H1 (cell line): ENCODE results near the gene TMEM72. TPM values are rescaled to one million over a fixed set of nuclear protein-coding genes. Genes with fewer than 3 reads are reported as not detected.

Source experiments
- EGR1 ChIP-seq: IDR thresholded peaks from 2 replicates; pipeline ENCODE4 v1.6.1; 2011; ENCODE audit warnings: low read depth, low read length, borderline replicate concordance
- GTF2F1 ChIP-seq: IDR thresholded peaks from 2 replicates; pipeline ENCODE4 v1.6.1; 2012; ENCODE audit warnings: low read depth, low read length, improper control_type of control experiment, borderline replicate concordance
- HDAC2 ChIP-seq, 2 experiments: fragments of 300-600 bp in 1 of 2; sonication (generic) in 1 of 2; IDR thresholded peaks; 2 replicates each; pipeline ENCODE4 v1.6.1; 2011 to 2012; ENCODE audit warnings: low read depth in 2 of 2, low read length in 2 of 2, mild to moderate bottlenecking in 2 of 2, moderate library complexity in 2 of 2, borderline replicate concordance in 1 of 2, inconsistent platforms in 1 of 2
- NRF1 ChIP-seq: IDR thresholded peaks from 2 replicates; pipeline ENCODE4 v1.6.1; 2011; ENCODE audit warnings: mild to moderate bottlenecking, low read depth, low read length, improper control_type of control experiment
- polyA plus RNA-seq, 7 experiments: library from polyadenylated mRNA; depleted of rRNA in 3 of 7; stranded (reverse) in 5 of 7; unstranded in 2 of 7; fragments of >200 nt in 5 of 7; fragments of 200-250 nt in 2 of 7; gene quantifications; 1 replicate in 5 of 7; 2 replicates in 1 of 7; 4 replicates in 1 of 7; pipeline versions ENCODE4 v1.2.1 to v1.2.3, GENCODE V29; 2011 to 2013; ENCODE audit warnings: missing spikeins in 2 of 7, mixed read lengths in 2 of 7
- total RNA-seq: library from RNA; stranded (reverse); fragmentation: NEBNext Ultra II Directional; extraction: Animal tissue kit (Norgen Biotek cat#: 25700); gene quantifications from 2 replicates; pipeline ENCODE4 v1.2.1, GENCODE V29; 2021

The TMEM72 gene
- total and polyA plus RNA-seq, 2 of the 8 experiments (the other 6 are each of a cell fraction or from before 2014, with no cell fraction given): not detected

DNA sequence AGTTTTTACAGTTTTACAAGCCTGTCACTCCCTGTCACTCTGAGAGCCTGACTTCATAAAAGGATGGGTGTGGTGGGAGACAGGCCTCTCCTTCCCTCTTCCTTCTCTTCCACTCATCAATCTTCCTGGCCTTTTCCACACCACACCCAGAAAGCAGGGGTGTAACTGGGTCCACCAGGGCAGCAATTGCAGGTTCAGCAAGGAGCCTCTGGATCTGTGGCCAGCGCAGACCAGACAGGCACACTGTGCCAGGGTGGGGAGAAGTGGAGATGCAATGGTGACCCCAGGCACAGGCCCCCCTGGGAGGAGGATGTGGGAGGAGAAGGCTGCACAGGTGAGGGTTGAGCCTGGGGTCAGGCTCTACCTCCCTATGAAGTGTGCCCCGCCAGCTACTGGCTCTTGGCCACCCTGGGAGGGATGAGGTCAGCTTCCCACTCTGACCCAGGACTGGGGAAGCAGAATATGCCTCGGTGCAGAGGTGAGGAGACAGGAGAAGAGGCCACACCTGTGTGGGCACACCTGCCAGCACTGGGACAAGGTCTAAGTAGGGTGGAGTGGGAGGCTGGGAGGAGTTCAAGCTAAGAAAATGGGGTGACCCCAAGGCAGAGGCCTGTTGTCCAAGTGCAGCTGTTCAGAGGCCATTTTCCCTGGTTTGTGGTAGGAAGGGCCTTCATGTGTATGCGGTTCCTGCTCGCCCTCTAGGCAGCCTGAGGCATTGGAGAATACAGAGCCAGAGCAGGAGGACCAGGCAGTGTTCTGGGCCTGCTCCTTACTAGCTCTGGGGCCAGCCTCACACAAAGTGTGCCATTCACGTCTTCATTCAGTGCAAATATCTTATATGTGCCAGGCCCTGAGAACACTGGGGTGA lies 20.2 kb upstream of the TMEM72 start (continued):
- TF ChIP-seq HDAC2 (IDR thresholded peaks at IDR 0.05; ENCODE audit: borderline replicate concordance in 1 of 2, low read depth in 2 of 2, low read length in 2 of 2) (no peak), NRF1 (no peak), EGR1 (no peak), GTF2F1 (no peak)
